GM18858 (cell line): ENCODE measurements around the gene KREMEN1.

Experiments
- ATAC-seq: cut with Tn5 transposase; IDR thresholded peaks from one replicate; pipeline ENCODE4 v1.9.1; 2021; ENCODE audit not compliant: unreplicated experiment

KREMEN1 gene

GRCh38 chr22:29183971-29184848, 111.4 kb downstream of the KREMEN1 start:
- ATAC-seq, result no peak

- ATAC-seq, result no peak
Observed at GRCh38 chr22:29184849-29185490, 112.1 kb downstream of the KREMEN1 start.

DNA sequence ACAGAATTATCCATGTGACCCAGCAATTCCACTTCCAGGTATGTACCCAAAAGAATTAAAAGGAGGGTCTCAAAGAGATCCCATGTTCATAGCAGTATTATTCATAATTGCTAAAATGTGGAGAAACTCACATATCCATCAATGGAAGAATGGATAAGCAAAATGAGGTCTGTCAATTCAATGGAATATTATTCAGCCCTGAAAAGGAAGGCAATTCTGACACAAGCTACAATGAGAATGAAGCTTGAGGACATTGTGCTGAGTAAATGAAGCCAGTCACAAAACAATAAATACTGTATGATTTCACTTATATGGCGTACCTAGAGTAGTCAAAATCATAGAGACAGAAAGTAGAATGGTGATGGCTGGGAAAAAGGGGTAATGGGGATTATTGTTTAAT, 113.5 kb downstream of the KREMEN1 start:
- ATAC-seq, result no peak

- no peak for ATAC-seq
Observed at GRCh38 chr22:29187831-29188230, 115.0 kb downstream of the KREMEN1 start.

- no peak for ATAC-seq
Observed at GRCh38 chr22:29190051-29190450, 117.2 kb downstream of the KREMEN1 start.

- no peak for ATAC-seq
Observed at GRCh38 chr22:29190918-29191317, 118.1 kb downstream of the KREMEN1 start.

- ATAC-seq, result no peak
Observed at GRCh38 chr22:29193021-29193420, 120.2 kb downstream of the KREMEN1 start.

GRCh38 chr22:29194184-29194583, 121.3 kb downstream of the KREMEN1 start:
- no peak for ATAC-seq

DNA sequence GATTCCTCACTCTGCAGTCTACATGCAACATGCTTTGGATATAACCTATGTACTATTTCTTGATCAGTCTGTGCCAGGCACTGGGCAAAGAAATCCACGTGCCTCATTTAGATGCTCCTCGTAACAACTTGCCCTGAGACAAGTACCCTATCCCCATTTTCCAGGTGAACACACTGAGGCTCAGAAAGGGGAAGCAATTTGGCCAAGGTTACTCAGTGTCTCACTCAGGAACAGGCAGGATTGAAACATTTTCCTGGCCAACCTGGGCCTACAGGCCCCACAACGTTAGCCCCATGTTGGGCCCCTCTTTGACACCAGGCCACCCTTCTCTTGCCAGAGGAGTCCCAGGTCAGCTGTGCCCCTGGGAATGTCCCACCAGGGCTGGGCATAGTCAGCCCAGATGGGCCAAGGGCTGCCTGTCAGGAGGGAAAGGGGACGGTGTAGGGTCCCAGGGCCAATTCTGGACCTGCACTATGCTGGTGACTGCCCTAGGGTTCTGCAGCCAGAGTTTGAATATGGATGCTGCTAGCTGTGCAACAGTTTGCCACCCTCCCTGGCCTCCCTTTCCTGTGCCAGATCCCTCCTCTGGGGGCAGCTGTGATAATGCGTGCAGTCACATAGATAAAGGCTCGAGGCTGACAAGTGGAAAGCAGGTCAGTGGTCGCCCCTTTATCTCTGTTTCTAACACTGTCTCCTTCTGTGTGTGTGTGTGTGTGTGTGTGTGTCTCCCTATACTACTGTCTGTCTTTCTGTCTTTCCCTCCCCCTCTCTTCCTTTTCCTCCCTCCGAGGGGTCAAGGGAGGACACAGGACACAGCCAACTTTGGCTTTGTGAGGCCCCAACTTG, 122.5 kb downstream of the KREMEN1 start:
- ATAC-seq, result no peak

DNA sequence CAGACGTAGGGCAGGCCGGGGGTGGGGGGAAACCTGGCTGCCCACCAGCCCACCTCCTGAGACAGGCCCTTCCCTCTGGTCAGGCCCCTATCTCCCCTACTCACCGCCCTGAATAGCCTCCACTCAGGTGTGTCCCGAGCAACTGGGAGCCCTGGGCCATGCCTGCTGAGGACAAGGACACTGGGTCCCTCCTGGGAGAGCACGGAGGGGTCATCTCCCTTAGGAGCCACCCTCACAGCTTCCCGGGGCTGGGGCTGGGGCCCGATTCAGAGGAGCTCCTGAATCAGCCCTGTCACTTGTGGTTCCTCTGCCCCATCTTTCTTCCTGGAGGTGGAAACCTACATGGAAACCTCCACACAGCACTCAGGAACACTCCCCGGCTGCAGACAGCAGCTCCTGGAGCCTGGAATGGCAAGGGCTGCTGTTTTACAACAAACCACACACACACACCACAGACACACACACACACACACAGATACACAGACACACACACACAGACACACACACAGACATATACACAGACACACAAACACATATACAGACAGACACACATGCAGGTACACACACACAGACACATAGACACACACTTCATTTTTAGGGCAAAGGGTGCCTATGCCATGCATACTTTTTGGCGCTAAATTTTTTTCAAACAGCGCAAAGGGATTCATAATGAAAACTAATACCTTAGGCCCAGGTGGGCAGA, 123.3 kb downstream of the KREMEN1 start:
- no peak for ATAC-seq

GRCh38 chr22:29197096-29197495, 124.3 kb downstream of the KREMEN1 start:
- ATAC-seq, result no peak

DNA sequence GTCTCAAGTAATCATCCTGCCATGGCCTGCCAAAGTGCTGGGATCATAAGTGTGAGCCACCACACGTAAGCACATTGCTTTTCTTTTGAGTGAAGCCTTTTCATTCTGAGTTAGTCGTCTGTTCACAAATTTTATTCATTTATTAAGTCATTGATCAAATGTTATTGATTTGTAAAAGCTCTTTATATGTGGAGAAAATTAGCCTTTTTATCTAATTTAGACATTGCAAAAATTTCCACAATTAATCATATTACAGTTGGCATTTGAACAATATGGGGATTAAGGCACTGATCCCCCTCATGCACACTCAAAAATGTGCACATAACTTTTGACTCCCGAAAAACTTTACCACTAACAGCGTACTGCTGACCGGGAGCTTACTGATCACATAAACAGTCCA, 125.4 kb downstream of the KREMEN1 start:
- no peak for ATAC-seq

GRCh38 chr22:29199702-29200400, 127.0 kb downstream of the KREMEN1 start:
- no peak for ATAC-seq

DNA sequence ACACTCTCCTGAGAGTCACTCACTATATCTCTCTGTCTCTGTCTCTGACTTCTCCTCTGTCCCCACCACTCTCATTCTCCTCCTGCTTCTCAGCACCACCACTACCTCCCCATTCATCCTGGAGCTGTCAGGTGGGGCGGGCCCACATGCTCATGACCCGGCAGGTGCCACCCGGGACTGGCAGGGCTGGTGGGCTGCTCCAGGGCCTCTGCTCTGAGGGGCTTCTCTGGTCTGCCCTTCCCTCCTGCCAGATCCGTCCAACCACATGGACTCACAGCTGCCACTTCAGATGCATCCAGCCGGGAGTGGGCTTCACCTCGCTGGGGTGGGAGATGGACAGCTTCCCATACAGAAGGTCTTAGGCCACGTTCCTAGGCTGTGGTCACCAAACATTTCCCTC, 128.1 kb downstream of the KREMEN1 start:
- ATAC-seq, result no peak

- no peak for ATAC-seq
Observed at GRCh38 chr22:29201782-29202181, 128.9 kb downstream of the KREMEN1 start.

GRCh38 chr22:29202212-29203192, 129.7 kb downstream of the KREMEN1 start:
- peak; percentile 55 for ATAC-seq

DNA sequence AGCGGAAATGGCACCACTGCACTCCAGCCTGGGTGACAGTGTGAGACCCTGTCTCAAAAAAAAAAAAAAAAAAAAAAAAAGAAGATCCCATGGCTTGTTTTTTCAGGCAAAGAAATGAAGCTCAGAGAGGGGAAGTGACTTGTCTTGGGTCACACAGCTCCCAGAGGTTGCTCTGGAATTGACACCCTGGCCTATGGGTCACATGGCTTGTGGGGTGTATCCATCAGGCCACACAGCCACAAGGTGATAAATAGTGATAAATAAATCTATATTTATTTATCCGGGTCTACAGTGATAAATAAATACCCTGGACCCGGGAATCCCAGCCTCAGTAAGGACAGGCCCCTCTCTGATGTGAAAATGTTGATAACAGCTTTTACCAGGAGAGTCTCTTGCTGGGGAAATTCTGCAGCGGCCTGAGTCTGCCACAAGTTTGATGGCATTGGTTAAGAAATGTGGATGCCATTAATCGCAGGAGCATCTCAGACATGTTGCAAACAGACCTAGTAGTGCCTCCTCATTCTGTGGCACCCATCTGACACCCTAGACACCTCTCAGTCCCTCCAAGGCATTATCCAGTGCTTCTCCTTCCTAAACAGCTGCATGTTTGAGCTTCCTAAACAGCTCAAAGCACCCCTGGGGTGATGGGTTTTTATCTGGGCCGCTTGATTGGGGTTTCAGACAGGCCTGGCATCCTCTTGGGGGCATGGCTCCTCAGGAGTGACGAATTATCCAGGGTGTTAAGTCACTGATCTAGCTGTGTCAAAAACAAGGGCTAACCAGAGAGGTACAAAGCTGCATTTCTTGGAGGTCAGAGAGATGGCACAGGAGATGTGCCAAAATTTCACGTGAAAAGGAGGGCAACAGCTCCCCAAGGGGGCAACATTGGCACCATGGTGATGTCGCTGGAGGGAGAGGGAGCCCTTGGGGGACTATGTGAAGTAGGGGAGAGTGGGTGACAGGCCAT, 130.9 kb downstream of the KREMEN1 start:
- no peak for ATAC-seq
